Endothelial cell of umbilical vein (primary cell): ENCODE measurements around the gene KATNIP. TPM values are rescaled to one million over a fixed set of nuclear protein-coding genes. Genes with fewer than 3 reads are reported as not detected.

Source experiments
- BruUV-seq: library from RNA; stranded (reverse); fragments of 400-500 nt; replicated peaks from 2 replicates; lab custom pipeline; 2021; lab: Mats Ljungman, UMichigan
- CTCF ChIA-PET: fragments of 300-600, 350-600 bp; sonication (Branson Sonifier 250); formaldehyde crosslinking; loops from one replicate; lab custom pipeline; 2021; ENCODE audit warnings: antibody characterized with exemption, inconsistent platforms; lab: Charles Lee
- POLR2A ChIA-PET: fragments of 300-600, 350-600 bp; sonication (Branson Sonifier 250); formaldehyde crosslinking; loops from one replicate; lab custom pipeline; 2021; ENCODE audit warnings: antibody characterized with exemption, inconsistent platforms; lab: Charles Lee
- DNase-seq: peaks from one replicate; pipeline ENCODE4 v3.0.0-alpha.2; 2011; ENCODE audit warnings: low read depth, low spot score
- FAIRE-seq: peaks from 2 replicates; lab custom pipeline; 2011; peaks lifted over from hg19 to GRCh38; lab: Jason Lieb, UNC
- H2AFZ ChIP-seq: 2 replicates; pipeline ENCODE4 v1.6.0; 2012; ENCODE audit warnings: low read depth, low read length, control low read depth, inconsistent platforms
- H3K27ac ChIP-seq: 2 replicates; pipeline ENCODE4 v1.5.1; 2011; ENCODE audit warnings: low read depth, mild to moderate bottlenecking, control low read depth, low read length, moderate library complexity; ENCODE audit not compliant: insufficient read depth
- H3K27me3 ChIP-seq, 2 experiments: 2 replicates each; pipeline versions ENCODE4 v1.6.0 to v1.6.1; 2011; ENCODE audit warnings: low read length in 2 of 2, mixed read lengths in 1 of 2; ENCODE audit not compliant: control insufficient read depth in 2 of 2, insufficient read depth in 2 of 2
- H3K36me3 ChIP-seq, 2 experiments: 2 replicates in 1 of 2; 3 replicates in 1 of 2; pipeline ENCODE4 v1.5.1; 2011; ENCODE audit warnings: low read length in 2 of 2, mild to moderate bottlenecking in 1 of 2, moderate library complexity in 1 of 2; ENCODE audit not compliant: control insufficient read depth in 2 of 2, insufficient read depth in 2 of 2; ENCODE audit errors: extremely low read depth in 1 of 2
- H3K4me1 ChIP-seq: 3 replicates; pipeline ENCODE4 v1.5.1; 2011; ENCODE audit warnings: mild to moderate bottlenecking, low read length; ENCODE audit not compliant: control insufficient read depth, insufficient read depth; ENCODE audit errors: extremely low read depth
- H3K4me2 ChIP-seq: 2 replicates; pipeline ENCODE4 v1.6.1; 2011; ENCODE audit warnings: low read length, control low read depth, mixed read lengths; ENCODE audit not compliant: insufficient read depth
- H3K4me3 ChIP-seq, 3 experiments: fragments of 200-600 bp in 1 of 3; sonication (generic), shearing (Covaris generic) in 1 of 3; replicated peaks in 1 of 3; 2 replicates each; pipeline ENCODE4 v1.5.1; 2011 to 2016; ENCODE audit warnings: control low read depth in 3 of 3, low read length in 3 of 3, mild to moderate bottlenecking in 2 of 3, inconsistent platforms in 1 of 3, low read depth in 1 of 3, moderate library complexity in 1 of 3; ENCODE audit not compliant: insufficient read depth in 1 of 3
- H3K79me2 ChIP-seq: 2 replicates; pipeline ENCODE4 v1.6.0; 2012; ENCODE audit warnings: low read length, inconsistent platforms; ENCODE audit not compliant: control insufficient read depth, insufficient read depth
- H3K9ac ChIP-seq: replicated peaks from 2 replicates; pipeline ENCODE3; 2011; ENCODE audit warnings: low read length, control low read depth; ENCODE audit not compliant: insufficient read depth; ENCODE audit errors: extremely low read depth
- H3K9me1 ChIP-seq: replicated peaks from 3 replicates; pipeline ENCODE4 v1.6.0; 2011; ENCODE audit warnings: mild to moderate bottlenecking, low read length; ENCODE audit not compliant: control insufficient read depth, insufficient read depth; ENCODE audit errors: extremely low read depth
- H3K9me3 ChIP-seq: replicated peaks from 2 replicates; pipeline ENCODE4 v1.5.1; 2012; ENCODE audit warnings: low read length, inconsistent platforms; ENCODE audit not compliant: control insufficient read depth, insufficient read depth
- H4K20me1 ChIP-seq: replicated peaks from 2 replicates; pipeline ENCODE3; 2011; ENCODE audit warnings: mild to moderate bottlenecking, low read length; ENCODE audit not compliant: control insufficient read depth, insufficient read depth; ENCODE audit errors: extremely low read depth
- CTCF ChIP-seq, 2 donors: IDR thresholded peaks; 1 replicate in 1 of 2; 2 replicates in 1 of 2; pipeline ENCODE4 v1.5.1; 2011; ENCODE audit warnings: low read length in 2 of 2, mild to moderate bottlenecking in 2 of 2, moderate library complexity in 2 of 2, control low read depth in 1 of 2, inconsistent platforms in 1 of 2, low read depth in 1 of 2; ENCODE audit not compliant: insufficient read depth in 1 of 2; ENCODE audit errors: extremely low read depth in 1 of 2
- EZH2 ChIP-seq: IDR thresholded peaks from 2 replicates; pipeline ENCODE4 v1.6.1; 2012; ENCODE audit warnings: borderline replicate concordance, low read depth, mild to moderate bottlenecking, moderate library complexity, low read length, inconsistent platforms; ENCODE audit not compliant: severe bottlenecking
- FOS ChIP-seq: IDR thresholded peaks from 2 replicates; pipeline ENCODE4 v1.6.1; 2011; ENCODE audit warnings: mild to moderate bottlenecking, low read length, moderate library complexity, borderline replicate concordance; ENCODE audit not compliant: insufficient read depth
- GATA2 ChIP-seq: IDR thresholded peaks from 2 replicates; pipeline ENCODE4 v1.7.0; 2011; ENCODE audit warnings: low read depth, mild to moderate bottlenecking, moderate library complexity, mixed read lengths, low read length; ENCODE audit not compliant: insufficient read length, insufficient read depth
- JUN ChIP-seq: IDR thresholded peaks from 2 replicates; pipeline ENCODE4 v1.6.1; 2011; ENCODE audit warnings: borderline replicate concordance, low read depth; ENCODE audit not compliant: insufficient read length, insufficient read depth
- MYC ChIP-seq: IDR thresholded peaks from one replicate; pipeline ENCODE4 v1.6.1; 2011; ENCODE audit warnings: mild to moderate bottlenecking, low read depth, low read length
- POLR2A ChIP-seq: IDR thresholded peaks from 2 replicates; pipeline ENCODE4 v1.6.1; 2012; ENCODE audit warnings: low read depth, mild to moderate bottlenecking, control low read depth, low read length
- POLR2AphosphoS5 ChIP-seq: IDR thresholded peaks from 2 replicates; pipeline ENCODE4 v1.6.1; 2012; ENCODE audit warnings: low read depth, mild to moderate bottlenecking, control low read depth, low read length, moderate library complexity; ENCODE audit not compliant: insufficient read depth
- dilution Hi-C: fragments of 300-500 bp; cut with MboI; formaldehyde crosslinking; loops from one replicate; pipeline ENCODE4 v1.15.0; 2019; ENCODE audit warnings: low sequenced_read_pairs; ENCODE audit not compliant: extremely low pct_ligation_motif_present
- intact Hi-C: fragments of 100-400 bp; cut with micrococcal nuclease; formaldehyde crosslinking; loops from one replicate; pipeline ENCODE4 v1.10.0; 2022
- polyA plus RNA-seq, 4 experiments: library from polyadenylated mRNA; depleted of rRNA in 3 of 4; stranded (reverse) in 3 of 4; unstranded in 1 of 4; fragments of >200 nt; gene quantifications; 2 replicates each; pipeline versions ENCODE4 v1.2.1 to v1.2.3, GENCODE V29; 2011 to 2012; ENCODE audit warnings: missing spikeins in 1 of 4
- total RNA-seq: library from RNA; stranded (reverse); gene quantifications from 2 replicates; pipeline ENCODE4 v1.2.3, GENCODE V29; 2021
- TF ChIP-seq, protein P1 (sequence below): IDR thresholded peaks from 2 replicates; pipeline ENCODE4 v1.6.1; 2011; ENCODE audit not compliant: insufficient read depth, insufficient read length

Gene KATNIP
- total and polyA plus RNA-seq, 2 donors (not counting 3 experiments of a cell fraction or from before 2014, with no cell fraction given) = 14.7 to 30.7 TPM

DNA sequence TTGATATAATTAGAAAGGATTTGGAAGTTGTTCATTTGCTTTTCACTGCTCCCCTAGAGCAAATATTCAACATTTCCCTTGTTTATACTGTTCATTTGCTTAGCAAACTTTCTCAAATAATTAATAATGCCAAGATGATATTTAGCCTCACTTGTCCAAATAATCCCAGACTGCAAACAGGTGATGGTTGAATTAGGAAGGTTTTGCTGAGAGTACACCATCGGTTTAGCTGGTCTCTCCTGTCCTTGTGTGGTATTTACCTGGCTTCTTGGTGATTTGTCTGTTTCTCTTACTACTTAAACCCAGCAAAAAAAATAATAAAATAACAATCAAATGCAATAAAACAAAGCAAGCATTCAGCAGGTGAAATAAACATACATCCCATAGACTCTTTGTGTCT lies 6.5 kb downstream of the KATNIP start:
- BruUV-seq = no TSS peak
- dilution Hi-C loops = no loop called here

GRCh38 chr16:27558434-27558833 lies 8.5 kb downstream of the KATNIP start:
- Histone ChIP-seq H3K9ac (no peak overlapping the region), H3K36me3 (no peaks in the 10 kb centered on the region), H3K4me3 (no peak overlapping the region), H3K27ac (no peak overlapping the region), H2AFZ (no peak overlapping the region), H3K4me2 (no peak overlapping the region), H4K20me1 (no peaks in the 10 kb centered on the region), H3K79me2 (no peaks in the 10 kb centered on the region), H3K27me3 (no peaks in the 10 kb centered on the region), H3K4me1 (no peaks in the 10 kb centered on the region), H3K9me3 (no peaks in the 10 kb centered on the region), H3K9me1 (no peaks in the 10 kb centered on the region)
- intact Hi-C loops (no loop called here), dilution Hi-C loops (no loop called here)
- BruUV-seq = no TSS peak
- TF ChIP-seq GATA2 = no peak
- TF ChIP-seq POLR2AphosphoS5 = no peak
- TF ChIP-seq, protein P1, sequence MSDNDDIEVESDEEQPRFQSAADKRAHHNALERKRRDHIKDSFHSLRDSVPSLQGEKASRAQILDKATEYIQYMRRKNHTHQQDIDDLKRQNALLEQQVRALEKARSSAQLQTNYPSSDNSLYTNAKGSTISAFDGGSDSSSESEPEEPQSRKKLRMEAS = no peak
- TF ChIP-seq FOS = no peak
- TF ChIP-seq MYC = no peak
- TF ChIP-seq CTCF (IDR thresholded peaks at IDR 0.05; ENCODE audit: extremely low read depth in 1 of 2, insufficient read depth in 1 of 2, low read depth in 1 of 2, low read length in 2 of 2) = no peak
- TF ChIP-seq POLR2A = no peak
- TF ChIP-seq JUN = no peak
- TF ChIP-seq EZH2 = no peak
- ChIA-PET POLR2A (no interaction called here), CTCF (interaction anchor here (1.0 kb wide), 1 partner anchor 8 kb away, joined by 3 read pairs; the partner anchor contains the start of genes GTF3C1 and KATNIP)
- no peak for FAIRE-seq
- no peak for DNase-seq

More for the DNA sequence above, 6.5 kb downstream of the KATNIP start:
- ChIA-PET POLR2A (no interaction called here), CTCF (no interaction called here)
- Histone ChIP-seq H4K20me1 (no peaks in the 10 kb centered on the region), H3K4me1 (no peaks in the 10 kb centered on the region), H3K9me1 (no peaks in the 10 kb centered on the region), H2AFZ (no peak overlapping the region), H3K9me3 (no peaks in the 10 kb centered on the region), H3K36me3 (no peaks in the 10 kb centered on the region), H3K4me2 (no peak overlapping the region), H3K4me3 (no peak overlapping the region), H3K27ac (no peak overlapping the region), H3K79me2 (peaks cover 2% of the 10 kb centered on the region), H3K9ac (no peak overlapping the region), H3K27me3 (no peaks in the 10 kb centered on the region)
- FAIRE-seq = no peak
- intact Hi-C loops = no loop called here
- TF ChIP-seq POLR2A = no peak
- TF ChIP-seq JUN = no peak
- TF ChIP-seq EZH2 = no peak
- no peak for DNase-seq
